GM21576 (cell line): ENCODE measurements around the gene USP34.
A peak's percentile ranks its signal among the peaks of the same experiment; 100 is the strongest.
"Not testable (repeated sequence)": the region's sequence is repeated elsewhere in the genome, so short reads cannot be mapped to it uniquely, and the experiment has no call there.

Experiments
- ATAC-seq: cut with Tn5 transposase; IDR thresholded peaks from one replicate; pipeline ENCODE4 v1.9.1; 2021; ENCODE audit warnings: mild to moderate bottlenecking, moderate library complexity; ENCODE audit not compliant: unreplicated experiment

USP34 gene

GRCh38 chr2:61167579-61167978 is 303.3 kb downstream of the USP34 start:
- no peak for ATAC-seq

DNA sequence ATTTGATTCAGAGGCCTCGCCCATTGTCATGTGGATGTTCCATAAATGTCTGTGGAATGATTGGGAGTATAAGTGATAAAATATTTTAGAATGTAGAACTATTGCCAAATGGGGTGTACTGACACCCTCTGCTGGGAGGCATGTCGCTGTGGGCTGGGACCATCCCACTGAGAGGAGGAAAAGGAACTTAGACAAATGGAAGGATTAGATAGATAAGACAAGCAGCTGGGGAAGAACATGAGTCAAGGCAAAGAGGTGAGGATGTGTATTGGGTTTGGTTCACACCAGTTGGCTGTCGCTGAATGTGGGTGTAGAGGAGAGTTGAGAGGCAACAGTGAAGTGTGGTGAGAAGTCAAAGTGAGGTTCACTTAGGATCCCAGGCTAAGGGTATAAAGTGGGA is 304.9 kb downstream of the USP34 start:
- no peak for ATAC-seq

- ATAC-seq = not testable (repeated sequence)
These were observed 305.8 kb downstream of the USP34 start for GRCh38 chr2:61165082-61165481.

DNA sequence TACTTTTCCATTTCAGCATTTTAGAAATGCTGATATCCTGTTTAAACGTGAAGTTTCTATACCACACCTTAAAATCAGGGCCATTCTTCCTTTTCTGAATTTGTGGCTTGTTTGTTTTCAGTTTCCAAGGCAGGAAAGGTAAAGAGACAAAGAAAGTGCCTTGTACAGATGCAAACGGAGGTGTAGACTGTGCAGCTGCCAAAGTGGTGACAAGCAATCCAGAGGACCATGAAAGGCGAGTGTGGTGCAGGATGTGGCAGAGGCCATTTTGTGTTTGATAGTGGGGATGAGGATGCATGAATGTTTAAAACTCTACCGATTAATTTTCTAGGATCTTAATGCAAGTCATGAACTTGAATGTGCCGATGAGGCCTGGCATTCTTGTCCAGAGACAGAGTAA is 308.2 kb downstream of the USP34 start:
- ATAC-seq = no peak

DNA sequence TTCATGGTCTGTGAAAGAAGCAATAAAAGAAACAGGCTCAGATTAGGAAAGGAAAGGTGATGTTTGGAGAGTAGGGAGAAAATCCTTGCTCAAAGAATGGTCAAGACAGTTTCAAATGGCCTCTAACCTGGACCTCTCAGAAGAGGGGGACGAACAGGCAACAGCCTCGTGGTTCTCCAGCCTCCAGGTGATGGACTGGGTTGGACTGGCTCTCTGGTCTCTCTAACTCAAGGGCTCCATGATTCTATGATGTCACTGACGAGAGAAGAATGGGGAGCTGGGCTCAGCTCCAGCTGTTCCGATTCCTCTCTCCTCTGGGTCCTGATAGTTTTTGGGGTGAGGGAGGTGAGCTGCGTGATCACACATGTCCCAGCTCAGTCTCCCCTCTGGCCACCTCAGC is 309.0 kb downstream of the USP34 start, which contains the start of gene C2orf74:
Gene C2orf74 (plus strand): TSS at position 301 of the 400 bp plus-strand sequence. CDS start 327 bp downstream, outside the sequence.
- no peak for ATAC-seq

DNA sequence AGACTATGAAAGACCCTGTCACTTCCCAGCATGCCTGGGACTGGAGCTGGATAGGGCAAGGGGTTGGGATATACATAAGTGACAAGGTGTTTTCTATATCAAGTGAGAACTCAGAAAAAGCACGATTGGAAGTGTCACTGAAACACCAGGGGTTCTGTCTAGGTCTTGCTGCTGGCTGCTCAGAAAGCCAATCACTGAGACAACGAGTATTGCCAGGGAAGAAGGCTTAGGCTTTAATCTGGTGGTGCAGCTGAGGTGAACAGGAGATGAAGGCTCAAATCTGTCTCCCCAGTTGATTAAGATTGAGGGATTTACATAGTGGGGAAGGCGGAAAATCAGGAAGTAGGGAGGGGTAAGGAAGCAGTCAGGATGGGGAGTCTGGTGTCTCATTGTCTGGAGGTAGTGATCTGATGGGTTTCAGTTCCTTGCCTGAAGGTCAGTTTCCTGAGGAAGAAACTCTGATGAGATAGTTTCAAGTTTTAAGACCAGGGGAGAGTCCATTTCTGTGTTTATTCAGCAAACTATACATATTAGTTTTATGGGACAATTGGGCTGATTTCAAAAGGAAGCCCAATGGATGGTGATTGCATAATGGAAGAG is 312.4 kb downstream of the USP34 start:
- no peak for ATAC-seq

DNA sequence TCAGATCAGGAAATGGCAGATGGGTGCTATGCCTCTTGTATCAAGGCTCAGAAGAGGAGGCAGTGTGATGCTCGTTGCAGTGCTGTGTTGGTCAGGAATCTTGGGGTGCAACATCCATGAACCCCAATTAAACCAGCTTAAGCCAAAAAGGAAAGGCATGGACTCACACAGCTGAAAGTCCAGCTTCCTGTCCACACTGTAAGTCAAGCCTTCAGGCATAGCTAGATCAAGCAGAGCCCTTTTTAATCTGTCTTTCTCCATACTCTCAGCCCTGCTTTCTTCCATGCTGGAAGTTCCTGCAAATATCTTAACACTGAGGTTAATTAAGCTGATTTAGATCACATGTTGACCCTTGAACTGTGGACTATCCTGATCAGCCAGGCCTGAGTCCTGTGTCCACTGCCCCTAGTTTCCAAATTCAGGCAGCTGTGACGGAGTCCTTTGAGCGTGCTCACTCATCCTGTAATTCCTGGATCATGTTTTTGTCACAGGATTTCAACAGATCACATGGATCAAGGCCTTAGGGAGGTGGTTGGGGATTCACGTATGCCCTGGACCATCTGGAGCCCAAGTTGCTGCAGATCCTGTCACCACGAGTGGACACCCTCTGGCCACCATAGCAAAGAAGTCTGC is 313.4 kb downstream of the USP34 start:
- no peak for ATAC-seq

DNA sequence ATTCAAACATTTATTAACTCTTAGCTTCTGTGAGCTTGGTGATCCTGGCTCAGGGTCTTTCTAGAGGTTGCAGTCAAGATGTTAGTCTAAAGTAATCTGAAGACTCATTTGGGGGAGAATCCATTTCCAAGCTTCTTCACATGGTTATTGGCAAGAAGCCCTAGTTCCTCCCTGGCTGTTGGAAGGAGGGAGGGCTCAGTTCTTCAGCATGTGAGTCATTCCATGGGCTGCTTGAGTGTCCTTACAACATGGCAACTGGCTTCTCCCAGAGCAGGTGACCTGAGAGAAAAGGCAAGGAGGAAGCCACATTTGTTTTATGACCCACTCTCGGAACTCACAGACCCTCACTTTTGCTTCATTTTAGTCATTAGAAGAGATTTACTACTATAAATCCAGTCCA is 319.5 kb downstream of the USP34 start:
- ATAC-seq = no peak

DNA sequence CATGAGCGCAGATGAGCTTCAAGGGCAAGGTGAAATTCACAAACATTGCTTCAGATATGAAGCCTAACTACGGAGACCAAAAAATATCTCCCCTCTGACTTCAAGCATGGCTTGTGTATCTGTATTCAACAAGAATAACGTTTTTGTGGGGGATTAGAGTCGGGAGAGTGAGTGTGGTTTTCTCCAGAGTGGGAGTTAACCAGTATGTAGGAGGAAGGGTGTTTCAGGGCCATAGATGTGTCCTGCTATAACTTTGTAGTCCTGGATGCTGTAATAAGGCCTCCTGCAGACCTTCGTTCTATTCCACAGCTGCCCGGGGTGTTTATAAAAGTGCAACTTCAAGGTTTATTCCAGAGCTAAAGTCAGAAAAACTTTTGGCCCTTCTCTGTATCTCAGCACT is 321.8 kb downstream of the USP34 start:
- no peak for ATAC-seq

- not testable (repeated sequence) for ATAC-seq
These were observed 322.8 kb downstream of the USP34 start for GRCh38 chr2:61148091-61148490.

- no peak for ATAC-seq
These were observed 324.9 kb downstream of the USP34 start for GRCh38 chr2:61145990-61146389.

DNA sequence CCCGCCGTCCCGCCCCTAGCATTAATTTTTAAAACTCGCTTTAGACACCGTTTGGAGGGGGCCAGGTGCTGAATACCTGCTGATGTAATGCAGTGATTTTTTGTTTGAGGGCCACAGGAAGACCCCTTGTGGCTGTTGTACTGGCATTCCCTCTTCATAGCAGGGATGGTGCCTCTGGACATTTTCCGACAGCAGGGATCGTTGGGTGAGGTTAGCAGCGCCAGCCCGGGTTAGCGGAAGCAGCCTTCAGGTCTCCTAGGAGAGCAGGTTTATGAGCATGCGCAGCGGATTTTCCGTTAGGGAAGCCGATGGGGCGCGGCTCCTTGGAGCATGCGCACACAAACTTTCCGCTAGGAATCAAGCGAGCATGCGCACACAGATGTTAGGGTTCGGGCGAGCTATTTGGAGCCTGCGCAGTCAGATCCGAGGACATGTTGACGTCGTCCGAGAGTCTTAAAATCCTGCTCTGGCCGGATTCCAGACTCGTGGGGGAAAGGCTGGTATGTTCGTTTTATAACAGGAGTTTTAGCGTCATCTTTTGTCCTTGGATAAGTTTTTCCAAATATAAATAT is 326.1 kb downstream of the USP34 start:
- peak; percentile 87 for ATAC-seq

DNA sequence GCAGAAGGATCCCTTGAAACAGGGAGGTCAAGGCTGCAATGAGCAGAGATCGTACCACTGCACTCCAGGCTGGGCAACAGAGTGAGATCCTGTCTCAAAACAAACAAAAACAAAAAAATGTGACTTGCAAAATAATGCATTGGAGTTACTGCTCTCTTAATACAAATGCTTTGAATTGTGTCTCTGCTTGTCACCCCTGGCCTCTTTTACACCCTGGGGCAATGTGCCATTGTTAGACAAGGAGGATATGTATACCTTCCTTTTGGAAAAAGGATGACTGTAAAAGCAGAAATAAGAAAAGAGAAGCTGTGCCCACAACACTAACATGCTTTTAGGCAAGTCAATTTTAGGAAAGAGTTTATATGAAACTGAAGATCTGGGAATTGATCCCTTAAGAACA is 329.7 kb downstream of the USP34 start:
- no peak for ATAC-seq

DNA sequence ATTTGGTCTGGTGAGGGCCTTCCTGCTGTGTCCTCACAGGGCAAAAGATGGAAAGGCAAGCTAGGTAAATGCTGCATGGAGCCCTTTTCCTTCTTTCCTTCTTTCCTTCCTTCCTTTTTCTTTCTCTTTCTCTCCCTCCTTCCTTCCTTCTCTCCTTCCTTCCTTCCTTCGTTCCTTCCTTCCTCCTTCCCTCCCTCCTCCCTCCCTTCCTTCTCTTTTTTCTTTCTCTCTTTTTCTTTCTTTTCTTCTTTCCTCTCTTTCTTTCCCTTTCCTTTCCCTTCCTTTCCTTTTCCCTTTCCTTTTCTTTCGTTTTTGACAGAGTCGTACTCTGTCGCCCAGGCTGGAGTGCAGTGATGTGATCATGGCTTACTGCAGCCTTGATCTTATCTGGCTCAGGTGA is 332.0 kb downstream of the USP34 start:
- no peak for ATAC-seq
